Pulmonary artery endothelial cell (primary cell): ENCODE results near the gene CBX1. TPM values are rescaled to one million over a fixed set of nuclear protein-coding genes. Genes with fewer than 3 reads are reported as not detected.
"Not testable (repeated sequence)": the region's sequence is repeated elsewhere in the genome, so short reads cannot be mapped to it uniquely, and the experiment has no call there.

Source experiments
- DNase-seq: peaks from one replicate; pipeline ENCODE4 v3.0.0-alpha.2; 2011; ENCODE audit warnings: low read depth, low spot score
- total RNA-seq: library from RNA; depleted of rRNA; stranded (reverse); fragments of >200 nt; gene quantifications from 2 replicates; pipeline ENCODE4 v1.2.3, GENCODE V29; 2014

The CBX1 gene
- total RNA-seq, 1 donor from 2014 or later: 57.9 TPM

GRCh38 chr17:48053758-48054237, 47.5 kb downstream of the CBX1 start:
- DNase-seq: no peak

DNA sequence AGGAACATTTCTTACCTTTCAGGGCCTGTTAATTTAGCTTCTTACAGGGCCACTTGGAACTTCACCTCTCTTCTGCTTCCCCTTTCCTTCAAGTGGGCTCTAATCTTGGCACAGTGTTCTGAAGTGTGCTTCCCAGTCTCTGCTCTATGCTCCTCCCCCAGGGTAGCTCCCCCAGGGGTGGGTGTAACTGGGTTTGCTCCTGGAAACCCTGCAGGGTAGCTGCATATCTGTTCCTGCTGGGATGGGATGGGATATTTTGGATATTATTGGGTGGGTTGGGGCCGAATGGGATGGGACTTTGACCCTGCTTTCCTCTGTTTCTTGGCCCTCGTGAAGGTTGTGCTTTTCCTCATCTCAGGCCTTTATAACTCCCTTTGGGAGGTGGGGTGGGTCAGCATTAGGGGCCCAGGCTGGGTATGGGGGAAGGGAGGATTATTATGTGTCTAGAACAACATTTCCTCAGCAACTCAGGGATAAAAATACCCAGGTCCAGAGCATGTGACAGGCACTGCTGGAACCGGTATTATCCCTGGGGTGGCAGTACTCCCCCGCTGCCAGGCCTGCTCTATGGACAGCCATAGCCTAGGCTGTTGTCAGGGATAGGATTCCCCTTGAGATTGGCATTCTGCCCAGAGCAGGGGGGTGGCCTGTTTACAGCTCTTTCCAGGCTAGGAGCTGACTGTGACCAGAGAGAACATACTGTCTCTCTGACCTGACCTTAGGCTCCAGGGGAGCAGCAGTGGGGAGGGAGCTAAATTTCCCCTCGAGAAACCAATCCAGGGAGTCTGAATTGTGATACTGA, 48.1 kb downstream of the CBX1 start:
- DNase-seq: no peak

- peak; percentile 83 for DNase-seq
Measured at GRCh38 chr17:48051706-48052486, 49.4 kb downstream of the CBX1 start.

DNA sequence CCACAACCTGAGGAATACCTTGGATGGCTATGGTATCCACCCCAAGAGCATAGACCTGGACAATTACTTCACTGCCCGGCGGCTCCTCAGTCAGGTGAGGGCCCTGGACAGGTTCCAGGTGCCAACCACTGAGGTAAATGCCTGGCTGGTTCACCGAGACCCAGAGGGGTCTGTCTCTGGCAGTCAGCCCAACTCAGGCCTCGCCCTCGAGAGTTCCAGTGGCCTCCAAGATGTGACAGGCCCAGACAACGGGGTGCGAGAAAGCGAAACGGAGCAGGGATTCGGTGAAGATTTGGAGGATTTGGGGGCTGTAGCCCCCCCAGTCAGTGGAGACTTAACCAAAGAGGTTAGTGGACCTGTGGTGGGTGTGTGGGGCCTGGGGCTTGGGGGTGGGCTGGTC, 50.0 kb downstream of the CBX1 start:
- no peak for DNase-seq

- DNase-seq: peak; percentile 81
Measured at GRCh38 chr17:48048384-48049126, 52.7 kb downstream of the CBX1 start.

DNA sequence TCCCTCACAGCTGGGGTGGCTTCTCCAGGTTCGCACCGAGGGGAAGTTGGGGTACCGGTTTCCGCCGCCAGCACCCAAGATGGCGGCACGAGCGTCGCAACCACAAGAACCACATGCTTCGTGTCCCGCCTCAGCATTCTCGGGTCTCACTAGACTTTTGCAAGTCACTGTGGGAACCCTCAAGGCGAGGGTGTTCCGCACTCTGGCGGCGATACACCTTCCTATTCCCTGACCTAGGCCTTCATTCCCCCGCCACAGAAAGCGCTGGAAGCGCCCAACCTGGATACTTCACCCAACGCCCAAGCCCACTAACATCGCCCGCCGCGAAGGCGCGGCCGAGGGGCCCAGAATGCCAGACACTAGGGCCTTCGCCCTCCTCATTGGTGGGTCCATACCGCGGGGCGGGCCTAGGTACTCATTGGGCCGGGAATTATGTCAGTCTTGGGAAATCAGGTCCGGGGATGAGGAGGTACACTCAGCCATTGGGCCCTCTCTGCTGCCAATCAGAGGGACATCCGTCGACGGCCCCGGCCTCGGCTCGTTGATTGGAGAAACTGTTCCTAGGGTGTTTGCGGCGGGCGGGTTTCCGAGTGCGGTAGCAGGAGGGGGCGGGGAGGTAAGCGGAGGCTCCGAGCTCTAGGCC, 53.4 kb downstream of the CBX1 start, which contains the start of gene NFE2L1:
TSS of gene NFE2L1 (plus strand) at position 619 of the 643 bp plus-strand sequence. CDS start 2,760 bp downstream, outside the sequence.
- peak; percentile 99 for DNase-seq

DNA sequence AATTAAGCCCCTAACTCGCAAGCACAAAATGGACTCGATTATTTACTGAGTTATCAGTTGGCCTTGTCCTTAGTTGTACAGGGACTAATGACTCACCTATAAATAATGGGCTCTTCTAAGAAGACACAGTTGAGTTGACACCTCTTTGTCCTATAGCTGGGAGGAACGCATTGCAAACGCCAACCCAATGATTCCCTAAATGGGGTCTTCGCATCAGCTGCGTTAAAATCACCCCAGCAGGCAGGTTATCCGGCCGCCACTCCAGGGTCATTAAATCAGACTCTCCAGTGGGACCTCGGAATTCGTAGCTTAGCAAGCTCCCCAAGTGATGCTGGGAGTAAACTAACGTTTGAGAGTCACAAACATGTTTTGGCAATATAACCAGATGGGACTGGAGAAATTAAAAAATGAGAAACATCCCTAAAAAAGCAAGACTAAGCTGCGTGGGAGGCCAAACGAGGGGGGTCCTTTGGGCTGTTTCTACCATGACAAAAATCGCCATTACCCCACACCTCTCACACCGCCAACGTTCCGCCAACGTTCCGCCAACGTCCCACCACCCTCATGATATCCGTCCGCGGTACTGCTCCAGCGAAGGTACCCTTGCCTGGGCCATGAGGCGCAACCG, 54.1 kb downstream of the CBX1 start:
- no peak for DNase-seq

DNA sequence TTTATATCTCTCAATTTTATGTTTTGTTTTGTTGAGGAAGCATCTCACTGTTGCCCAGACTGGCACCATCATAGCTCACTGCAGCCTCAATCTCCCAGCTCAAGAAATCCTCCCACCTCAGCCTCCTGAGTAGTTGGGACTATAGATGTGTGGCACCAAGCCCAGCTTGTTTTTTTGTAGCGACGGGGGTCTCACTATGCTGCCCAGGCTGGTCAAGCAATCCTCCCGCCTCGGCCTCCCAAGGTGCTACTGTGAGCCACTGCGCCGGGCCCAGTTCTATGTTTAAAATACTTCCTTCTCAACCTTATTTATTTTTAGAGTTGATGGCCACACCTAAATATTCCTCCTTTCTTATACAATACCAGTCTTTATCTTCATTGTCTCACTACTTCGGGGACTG, 55.0 kb downstream of the CBX1 start:
- no peak for DNase-seq

GRCh38 chr17:48045316-48046001, 55.8 kb downstream of the CBX1 start:
- DNase-seq: no peak

DNA sequence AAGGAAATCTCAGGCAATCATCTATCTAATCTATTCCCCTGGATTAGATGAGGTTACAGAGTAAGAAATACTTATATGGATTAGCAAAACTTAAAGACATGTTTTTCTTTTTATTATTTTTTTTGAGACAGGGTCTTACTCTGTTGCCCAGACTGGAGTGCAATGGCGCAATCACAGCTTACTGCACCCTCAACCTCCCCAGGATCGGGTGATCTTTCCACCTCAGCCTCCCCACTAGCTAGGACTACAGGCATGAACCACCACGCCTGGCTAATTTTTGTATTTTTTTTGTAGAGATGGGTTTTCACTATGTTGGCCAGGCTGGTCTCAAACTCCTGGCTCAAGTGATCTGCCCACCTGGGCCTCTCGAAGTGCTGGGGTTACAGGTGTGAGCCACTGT, 56.4 kb downstream of the CBX1 start:
- no peak for DNase-seq

DNA sequence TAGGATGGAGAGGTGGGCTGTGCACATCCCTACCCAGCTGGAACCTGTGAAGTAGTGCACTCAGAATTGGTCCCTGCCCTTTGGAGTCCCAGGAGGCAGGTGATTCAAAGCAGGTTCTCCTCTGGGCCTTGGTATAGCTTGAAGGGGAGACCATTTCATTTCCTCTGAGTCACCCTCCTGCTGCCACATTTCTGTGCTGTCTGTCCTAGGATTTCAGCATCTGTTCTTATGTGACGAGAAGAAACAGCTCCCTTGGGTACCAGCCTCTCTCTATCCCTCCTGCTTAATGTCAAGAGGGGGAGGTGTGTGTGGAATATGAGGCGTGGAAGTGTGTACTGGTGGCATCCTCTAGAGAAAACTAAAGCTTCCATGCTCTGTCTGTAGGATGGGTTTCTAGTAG, 58.1 kb downstream of the CBX1 start:
- no peak for DNase-seq

DNA sequence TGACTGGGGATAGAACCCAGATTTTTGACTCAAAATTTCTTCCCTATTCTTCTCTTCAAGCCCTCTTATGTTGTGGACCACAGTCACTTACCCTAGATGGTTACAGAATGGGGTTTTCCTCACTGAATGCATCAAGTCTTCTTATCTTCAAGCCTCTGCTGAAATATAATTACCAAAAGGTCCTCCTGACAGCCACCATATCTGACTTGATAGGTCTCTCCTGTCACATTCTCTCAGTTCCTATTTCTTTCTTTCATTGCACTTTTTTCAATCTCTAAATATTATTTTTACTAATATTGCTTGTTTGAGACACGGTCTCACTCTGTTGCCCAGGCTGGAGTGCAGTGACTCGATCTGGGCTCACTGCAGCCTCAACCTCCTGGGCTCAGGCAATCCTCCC, 62.6 kb downstream of the CBX1 start:
- DNase-seq: no peak

DNA sequence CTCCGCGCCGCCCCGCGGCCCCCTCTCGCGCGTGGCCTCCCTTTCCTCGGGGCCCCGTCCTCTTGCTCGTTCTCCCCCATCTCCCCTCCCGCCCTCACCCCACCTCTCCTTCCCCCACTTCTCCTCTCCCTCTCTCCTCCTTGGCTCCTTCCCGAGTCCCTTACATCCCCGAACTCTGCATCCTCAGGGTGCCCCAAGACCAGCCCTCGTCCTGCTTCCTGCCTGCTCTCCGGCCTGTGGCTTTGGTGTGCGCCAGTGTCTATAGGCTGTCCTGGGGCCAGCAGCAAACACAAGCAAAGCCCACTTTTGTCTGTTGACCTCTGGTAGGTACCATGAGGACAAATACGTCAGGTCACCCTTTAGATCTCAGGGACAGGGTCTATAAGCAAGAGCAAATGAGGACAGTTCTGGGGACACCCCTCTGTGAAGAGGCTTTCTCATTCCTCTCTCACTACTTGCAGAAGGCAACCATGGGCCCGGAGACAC, 63.4 kb downstream of the CBX1 start:
- DNase-seq: no peak

- DNase-seq: no peak
Measured at GRCh38 chr17:48037036-48037837, 64.0 kb downstream of the CBX1 start, which contains the start of gene COPZ2. Gene COPZ2 (minus strand): TSS chr17:48037797. CDS start chr17:48037777, 20 bp downstream.

DNA sequence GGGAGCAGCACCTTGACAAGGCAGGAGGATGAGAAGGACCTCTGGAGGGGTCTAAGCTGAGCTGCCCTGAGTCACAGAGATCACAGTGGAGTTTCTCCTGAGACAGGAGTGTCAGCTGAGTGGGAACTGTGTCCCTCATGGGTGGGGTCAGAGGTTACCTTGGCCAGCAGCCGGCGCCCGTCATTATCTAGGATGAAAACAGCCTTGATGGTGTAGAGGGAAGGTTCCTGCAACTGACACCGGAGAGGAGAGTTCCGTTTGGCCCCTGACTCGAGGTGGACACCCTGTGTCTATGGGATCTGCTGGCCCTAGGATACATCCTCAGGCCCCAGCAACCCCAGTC, 64.6 kb downstream of the CBX1 start:
- DNase-seq: no peak

DNA sequence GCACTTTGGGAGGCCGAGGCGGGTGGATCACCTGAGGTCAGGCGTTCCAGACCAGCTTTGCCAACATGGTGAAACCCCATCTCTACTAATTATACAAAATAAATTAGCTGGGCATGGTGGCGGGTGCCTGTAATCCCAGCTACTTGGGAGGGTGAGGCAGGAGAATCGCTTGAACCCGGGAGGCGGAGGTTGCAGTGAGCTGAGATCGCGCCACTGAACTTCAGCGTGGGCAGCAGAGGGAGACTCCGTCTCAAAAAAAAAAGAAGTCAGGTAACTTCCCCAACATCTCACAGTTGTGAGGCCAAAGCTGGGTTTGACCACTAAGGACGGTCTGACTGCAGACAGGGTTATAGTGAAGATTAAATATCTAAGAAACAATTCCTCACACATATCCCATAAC, 66.5 kb downstream of the CBX1 start:
- DNase-seq: not testable (repeated sequence)

- no peak for DNase-seq
Measured at GRCh38 chr17:48031966-48032365, 69.3 kb downstream of the CBX1 start.

DNA sequence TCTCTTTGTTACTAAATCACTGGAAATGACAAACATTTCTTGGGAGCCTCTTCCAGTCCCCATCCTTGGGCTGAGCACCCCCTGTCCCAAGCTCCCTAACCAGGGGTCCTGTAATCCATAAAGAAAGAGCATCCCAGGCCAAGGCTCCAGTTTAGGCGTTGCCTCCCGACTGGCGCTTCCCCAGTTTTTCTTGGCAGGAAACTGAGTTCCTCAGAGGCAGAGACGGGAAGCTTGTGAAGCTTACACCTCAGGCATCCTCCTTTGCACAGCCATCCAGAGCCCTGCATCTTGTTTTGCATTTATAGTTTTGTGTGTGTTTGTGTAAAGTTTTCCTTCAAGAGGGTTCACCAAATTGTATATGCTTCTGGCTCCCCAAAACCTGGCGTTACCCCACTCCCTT, 70.7 kb downstream of the CBX1 start:
- no peak for DNase-seq

GRCh38 chr17:48028736-48029135, 72.5 kb downstream of the CBX1 start:
- DNase-seq: no peak
